Renal cortex interstitium (tissue), 11 donors: ENCODE data around the gene OLFML3. TPM values are rescaled to one million over a fixed set of nuclear protein-coding genes. Genes with fewer than 3 reads are reported as not detected.
"Not testable (repeated sequence)": the region's sequence is repeated elsewhere in the genome, so short reads cannot be mapped to it uniquely, and the experiment has no call there.

Source experiments
- DNase-seq, 11 donors: peaks; one replicate each; pipeline ENCODE4 v3.0.0-alpha.2; 2013; ENCODE audit warnings: low read depth in 9 of 11, low spot score in 4 of 11; ENCODE audit errors: extremely low read depth in 1 of 11
- polyA plus RNA-seq, 3 donors: library from polyadenylated mRNA; unstranded; fragments of 120-200 nt; gene quantifications; one replicate each; pipeline ENCODE4 v1.2.1, GENCODE V29; 2013; ENCODE audit not compliant: insufficient read length in 3 of 3

The OLFML3 gene
- polyA plus RNA-seq, 3 donors = 130 to 168 (median 133) TPM

GRCh38 chr1:114008480-114008941, 29.2 kb downstream of the OLFML3 start:
- no peak for DNase-seq

DNA sequence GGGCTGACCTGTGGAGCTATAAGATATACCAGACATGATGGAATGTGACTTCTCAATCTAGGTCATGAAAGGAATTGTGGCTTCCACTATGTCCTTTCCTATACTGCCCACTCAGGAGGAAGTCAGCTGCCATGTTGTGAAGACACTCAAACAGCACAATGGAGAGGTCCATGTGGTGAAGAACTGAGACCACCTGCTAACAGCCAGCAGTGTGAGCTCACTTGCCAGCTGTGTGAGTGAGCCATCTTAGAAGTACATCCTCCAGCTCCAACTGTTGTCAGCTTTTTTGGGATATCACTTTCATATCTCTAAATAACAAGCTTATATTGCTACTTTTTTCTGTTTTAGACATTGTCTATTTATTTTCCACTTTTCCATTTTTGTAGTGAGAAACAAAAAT, 29.7 kb downstream of the OLFML3 start:
- DNase-seq = no peak

- DNase-seq = no peak
Observed at GRCh38 chr1:114009393-114009792, 30.1 kb downstream of the OLFML3 start.

DNA sequence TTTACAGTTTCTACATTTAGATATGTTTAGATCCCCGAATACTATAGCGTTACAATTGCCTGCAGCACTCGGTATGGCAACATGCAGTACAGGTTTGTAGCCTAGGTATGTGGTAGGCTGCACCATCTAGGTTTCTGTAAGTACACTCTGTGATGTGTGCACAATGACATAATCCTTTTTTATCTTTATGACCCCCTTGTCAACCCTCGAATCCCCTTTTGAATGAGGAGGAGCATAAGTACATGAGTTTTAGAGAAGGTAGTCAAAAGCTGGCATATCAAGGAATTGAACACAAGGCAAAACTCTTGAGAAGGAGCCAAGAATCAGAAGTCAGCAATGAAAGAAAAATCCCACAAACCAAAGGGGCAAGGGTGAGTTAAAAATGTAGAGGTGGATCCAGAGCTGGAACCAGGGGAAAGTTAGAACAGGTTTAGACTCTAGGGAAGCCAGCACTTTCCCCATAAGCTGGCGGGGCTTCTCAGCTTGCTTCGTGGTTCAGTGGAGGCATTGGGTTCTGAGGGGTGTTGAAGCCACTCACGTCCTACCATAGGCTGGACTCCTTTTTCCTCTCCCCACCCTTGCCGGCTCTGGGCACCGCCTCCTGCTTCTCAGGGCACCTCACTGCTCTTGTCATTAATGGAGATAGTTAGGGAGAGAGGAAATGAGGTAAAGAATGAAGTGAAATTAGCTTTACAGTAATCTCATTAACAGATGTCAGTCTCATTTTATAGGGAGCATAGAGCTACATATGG, 31.3 kb downstream of the OLFML3 start:
- no peak for DNase-seq

DNA sequence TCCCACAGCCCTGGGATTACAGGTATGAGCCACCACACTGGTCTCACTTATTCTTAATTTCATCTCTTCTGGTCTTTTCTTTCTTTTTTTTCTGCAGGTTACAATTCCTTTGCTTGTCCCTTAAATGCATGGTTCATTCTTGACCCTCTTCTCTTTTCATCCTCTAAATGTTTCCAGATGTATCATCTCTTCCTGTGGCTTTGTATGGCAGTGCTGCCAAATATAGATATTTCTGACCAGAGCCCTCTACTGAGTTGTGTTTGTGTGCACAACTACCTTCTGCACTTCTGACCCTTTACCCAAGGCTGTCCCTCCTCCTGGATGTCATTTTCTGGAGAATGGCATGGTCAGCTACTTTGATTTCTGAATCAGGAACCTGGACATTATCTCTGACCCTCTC, 32.5 kb downstream of the OLFML3 start:
- DNase-seq = no peak

GRCh38 chr1:114015075-114015474, 35.8 kb downstream of the OLFML3 start:
- DNase-seq = no peak

GRCh38 chr1:114019724-114020123, 40.5 kb downstream of the OLFML3 start:
- DNase-seq = not testable (repeated sequence)

GRCh38 chr1:114021665-114022099, 42.4 kb downstream of the OLFML3 start:
- DNase-seq = no peak

- DNase-seq = no peak
Observed at GRCh38 chr1:114022877-114023276, 43.6 kb downstream of the OLFML3 start.

- no peak for DNase-seq
Observed at GRCh38 chr1:114023377-114023776, 44.1 kb downstream of the OLFML3 start.

- no peak for DNase-seq
Observed at GRCh38 chr1:114024049-114024448, 44.8 kb downstream of the OLFML3 start.

GRCh38 chr1:114025609-114026401, 46.5 kb downstream of the OLFML3 start:
- no peak for DNase-seq

- no peak for DNase-seq
Observed at GRCh38 chr1:114026797-114027196, 47.5 kb downstream of the OLFML3 start.

Other genes starting within 250 kb of the OLFML3 start
- gene PHTF1, start 220.0 kb upstream of the OLFML3 start, polyA plus RNA-seq = 10 to 100 TPM; 22.8 to 27.1 (median 24.0) TPM
- 10 to 100 TPM; 25.4 to 28.1 (median 26.4) TPM for gene RSBN1, start 167.0 kb upstream of the OLFML3 start, polyA plus RNA-seq
- gene PTPN22, start 107.8 kb upstream of the OLFML3 start, polyA plus RNA-seq = under 1 TPM; 0.23 to 0.42 (median 0.25) TPM
- gene BCL2L15, start 91.9 kb upstream of the OLFML3 start, polyA plus RNA-seq = 1 to 10 TPM in 1 of 3 donors, under 1 TPM in 2; 0.47 to 1.2 (median 0.68) TPM
- gene AP4B1, start 74.7 kb upstream of the OLFML3 start, polyA plus RNA-seq = 10 to 100 TPM; 26.7 to 46.2 (median 31.1) TPM
- gene DCLRE1B, start 74.1 kb upstream of the OLFML3 start, polyA plus RNA-seq = 10 to 100 TPM in 2 of 3 donors, 1 to 10 TPM in 1; 9.0 to 13.2 (median 11.3) TPM
- 10 to 100 TPM; 40.3 to 43.9 (median 41.4) TPM for gene HIPK1, start 50.1 kb upstream of the OLFML3 start, polyA plus RNA-seq
- gene SYT6, start 174.4 kb downstream of the OLFML3 start, polyA plus RNA-seq = 1 to 10 TPM; 1.2 to 1.5 (median 1.4) TPM